ENCODE data around the gene MSX1.

Gene MSX1

GRCh38 chr4:4849524-4850193 lies 9.8 kb upstream of the MSX1 start:
- ATAC-seq = no peak
- Mint-ChIP-seq H3K27ac (no peak overlapping the region), H3K27me3 (peaks cover 48% of the 10 kb centered on the region), H3K36me3 (ENCODE audit: low read depth) (no peaks in the 10 kb centered on the region), H3K4me3 (no peak overlapping the region), H3K9me3 (no peaks in the 10 kb centered on the region), H3K4me1 (peaks cover 14% of the 10 kb centered on the region)
- DNase-seq = no peak

GRCh38 chr4:4851081-4851480 lies 8.4 kb upstream of the MSX1 start:
- ATAC-seq (no peak), DNase-seq (no peak)
- no peaks in the 10 kb centered on the region for H3K36me3 Mint-ChIP-seq (ENCODE audit: low read depth)
- peaks cover 20% of the 10 kb centered on the region for H3K4me1 Mint-ChIP-seq
- peaks cover 59% of the 10 kb centered on the region for H3K27me3 Mint-ChIP-seq
- H3K4me3 Mint-ChIP-seq = no peak overlapping the region
- H3K27ac Mint-ChIP-seq = no peak overlapping the region
- no peaks in the 10 kb centered on the region for H3K9me3 Mint-ChIP-seq

GRCh38 chr4:4851906-4852305 lies 7.6 kb upstream of the MSX1 start:
- H3K36me3 Mint-ChIP-seq (ENCODE audit: low read depth) = no peaks in the 10 kb centered on the region
- ATAC-seq (no peak), DNase-seq (no peak)
- peaks cover 64% of the 10 kb centered on the region for H3K27me3 Mint-ChIP-seq
- peaks cover 25% of the 10 kb centered on the region for H3K4me1 Mint-ChIP-seq
- H3K27ac Mint-ChIP-seq = no peak overlapping the region
- H3K9me3 Mint-ChIP-seq = no peaks in the 10 kb centered on the region
- no peak overlapping the region for H3K4me3 Mint-ChIP-seq

- H3K27me3 Mint-ChIP-seq = peaks cover 72% of the 10 kb centered on the region
- ATAC-seq (peak; percentile 36), DNase-seq (no peak)
- H3K36me3 Mint-ChIP-seq (ENCODE audit: low read depth) = no peaks in the 10 kb centered on the region
- H3K4me3 Mint-ChIP-seq = peak overlapping the region; percentile 76
- H3K27ac Mint-ChIP-seq = no peak overlapping the region
- H3K9me3 Mint-ChIP-seq = no peaks in the 10 kb centered on the region
- H3K4me1 Mint-ChIP-seq = peaks cover 30% of the 10 kb centered on the region
Observed at GRCh38 chr4:4852591-4853362, 6.7 kb upstream of the MSX1 start.

- no peaks in the 10 kb centered on the region for H3K36me3 Mint-ChIP-seq (ENCODE audit: low read depth)
- no peaks in the 10 kb centered on the region for H3K9me3 Mint-ChIP-seq
- no peak for DNase-seq
- peaks cover 73% of the 10 kb centered on the region for H3K27me3 Mint-ChIP-seq
- peak; percentile 22 for ATAC-seq
- H3K4me1 Mint-ChIP-seq = peaks cover 32% of the 10 kb centered on the region
- H3K4me3 Mint-ChIP-seq = peak overlapping the region; percentile 76
- no peak overlapping the region for H3K27ac Mint-ChIP-seq
Observed at GRCh38 chr4:4853371-4853823, 6.1 kb upstream of the MSX1 start.

GRCh38 chr4:4853921-4854648 lies 5.4 kb upstream of the MSX1 start:
- H3K9me3 Mint-ChIP-seq = no peaks in the 10 kb centered on the region
- ATAC-seq (no peak), DNase-seq (no peak)
- no peak overlapping the region for H3K27ac Mint-ChIP-seq
- H3K36me3 Mint-ChIP-seq (ENCODE audit: low read depth) = no peaks in the 10 kb centered on the region
- H3K4me1 Mint-ChIP-seq = peaks cover 36% of the 10 kb centered on the region
- peaks cover 75% of the 10 kb centered on the region for H3K27me3 Mint-ChIP-seq
- H3K4me3 Mint-ChIP-seq = peak overlapping the region; percentile 76

GRCh38 chr4:4854649-4855295 lies 4.7 kb upstream of the MSX1 start:
- Mint-ChIP-seq H3K4me1 (peaks cover 37% of the 10 kb centered on the region), H3K27me3 (peaks cover 77% of the 10 kb centered on the region), H3K9me3 (no peaks in the 10 kb centered on the region), H3K4me3 (no peak overlapping the region), H3K27ac (no peak overlapping the region), H3K36me3 (ENCODE audit: low read depth) (no peaks in the 10 kb centered on the region)
- DNase-seq (no peak), ATAC-seq (no peak)

GRCh38 chr4:4855301-4856070 lies 4.0 kb upstream of the MSX1 start:
- H3K27ac Mint-ChIP-seq = no peak overlapping the region
- peaks cover 74% of the 10 kb centered on the region for H3K27me3 Mint-ChIP-seq
- ATAC-seq (no peak), DNase-seq (no peak)
- H3K4me1 Mint-ChIP-seq = peaks cover 38% of the 10 kb centered on the region
- no peaks in the 10 kb centered on the region for H3K36me3 Mint-ChIP-seq (ENCODE audit: low read depth)
- H3K4me3 Mint-ChIP-seq = no peak overlapping the region
- no peaks in the 10 kb centered on the region for H3K9me3 Mint-ChIP-seq

- Mint-ChIP-seq H3K9me3 (no peaks in the 10 kb centered on the region), H3K4me1 (peaks cover 44% of the 10 kb centered on the region), H3K36me3 (ENCODE audit: low read depth) (no peaks in the 10 kb centered on the region), H3K4me3 (peak overlapping the region; percentile 47), H3K27me3 (peaks cover 77% of the 10 kb centered on the region), H3K27ac (peak overlapping the region; percentile 26)
- no peak for DNase-seq
- no peak for ATAC-seq
Observed at GRCh38 chr4:4856071-4857000, 3.1 kb upstream of the MSX1 start.

- ATAC-seq (no peak), DNase-seq (no peak)
- H3K36me3 Mint-ChIP-seq (ENCODE audit: low read depth) = no peaks in the 10 kb centered on the region
- H3K4me3 Mint-ChIP-seq = no peak overlapping the region
- no peak overlapping the region for H3K27ac Mint-ChIP-seq
- peaks cover 80% of the 10 kb centered on the region for H3K27me3 Mint-ChIP-seq
- peaks cover 51% of the 10 kb centered on the region for H3K4me1 Mint-ChIP-seq
- no peaks in the 10 kb centered on the region for H3K9me3 Mint-ChIP-seq
Observed at GRCh38 chr4:4857001-4857808, 2.3 kb upstream of the MSX1 start.

GRCh38 chr4:4857809-4858508 lies 1.5 kb upstream of the MSX1 start:
- ATAC-seq (no peak), DNase-seq (no peak)
- no peak overlapping the region for H3K27ac Mint-ChIP-seq
- no peaks in the 10 kb centered on the region for H3K9me3 Mint-ChIP-seq
- H3K27me3 Mint-ChIP-seq = peaks cover 78% of the 10 kb centered on the region
- H3K4me1 Mint-ChIP-seq = peaks cover 49% of the 10 kb centered on the region
- H3K4me3 Mint-ChIP-seq = no peak overlapping the region
- no peaks in the 10 kb centered on the region for H3K36me3 Mint-ChIP-seq (ENCODE audit: low read depth)
